ENCODE measurements around the gene GCNT2. TPM values are rescaled to one million over a fixed set of nuclear protein-coding genes. Genes with fewer than 3 reads are reported as not detected.
"Not testable (repeated sequence)": the region's sequence is repeated elsewhere in the genome, so short reads cannot be mapped to it uniquely, and the experiment has no call there.

The GCNT2 gene
- total RNA-seq, 1 donor from 2014 or later, result 17.2 TPM

GRCh38 chr6:10655508-10656055 lies 134.4 kb downstream of the GCNT2 start:
- no peaks in the 10 kb centered on the region for H3K9me3 ChIP-seq
- no peak for DNase-seq (ENCODE audit: extremely low spot score in 2 of 2)
- H3K27me3 ChIP-seq, result no peaks in the 10 kb centered on the region
- no peak for TF ChIP-seq POLR2A (IDR thresholded peaks at IDR 0.05)
- TF ChIP-seq POLR2AphosphoS5 (IDR thresholded peaks at IDR 0.05; ENCODE audit: insufficient read depth in 1 of 2, low read depth in 1 of 2), result no peak
- TF ChIP-seq CTCF (IDR thresholded peaks at IDR 0.05), result no peak
- no peak overlapping the region for H3K27ac ChIP-seq
- no peaks in the 10 kb centered on the region for H3K4me1 ChIP-seq
- intact Hi-C loops (cut with DNase I), result no loop called here
- no peaks in the 10 kb centered on the region for H3K36me3 ChIP-seq
- H3K4me3 ChIP-seq, result no peak overlapping the region

GRCh38 chr6:10658910-10659698 lies 138.0 kb downstream of the GCNT2 start:
- DNase-seq (ENCODE audit: extremely low spot score in 2 of 2), result no peak
- TF ChIP-seq CTCF (IDR thresholded peaks at IDR 0.05) (no peak), POLR2AphosphoS5 (IDR thresholded peaks at IDR 0.05; ENCODE audit: insufficient read depth in 1 of 2, low read depth in 1 of 2) (no peak), POLR2A (IDR thresholded peaks at IDR 0.05) (no peak)
- Histone ChIP-seq H3K9me3 (no peaks in the 10 kb centered on the region), H3K36me3 (no peaks in the 10 kb centered on the region), H3K27ac (no peak overlapping the region), H3K4me3 (peak overlapping the region in 1 of 2 donors; percentile 35), H3K27me3 (no peaks in the 10 kb centered on the region), H3K4me1 (no peaks in the 10 kb centered on the region)
- intact Hi-C loops (cut with DNase I), result no loop called here

GRCh38 chr6:10659699-10660348 lies 138.7 kb downstream of the GCNT2 start:
- H3K27ac ChIP-seq, result no peak overlapping the region
- no peaks in the 10 kb centered on the region for H3K36me3 ChIP-seq
- no peaks in the 10 kb centered on the region for H3K4me1 ChIP-seq
- H3K4me3 ChIP-seq, result peak overlapping the region in 1 of 2 donors; percentile 35
- DNase-seq (ENCODE audit: extremely low spot score in 2 of 2), result no peak
- intact Hi-C loops (cut with DNase I), result no loop called here
- no peaks in the 10 kb centered on the region for H3K27me3 ChIP-seq
- TF ChIP-seq POLR2A (IDR thresholded peaks at IDR 0.05), result no peak
- no peak for TF ChIP-seq POLR2AphosphoS5 (IDR thresholded peaks at IDR 0.05; ENCODE audit: insufficient read depth in 1 of 2, low read depth in 1 of 2)
- no peak for TF ChIP-seq CTCF (IDR thresholded peaks at IDR 0.05)
- no peaks in the 10 kb centered on the region for H3K9me3 ChIP-seq

GRCh38 chr6:10660431-10661191 lies 139.5 kb downstream of the GCNT2 start:
- H3K4me1 ChIP-seq; H3K9me3 ChIP-seq; H3K27me3 ChIP-seq; H3K27ac ChIP-seq; H3K4me3 ChIP-seq; H3K36me3 ChIP-seq; DNase-seq (ENCODE audit: extremely low spot score in 2 of 2); intact Hi-C loops (cut with DNase I): not testable (repeated sequence)

- no peak overlapping the region for H3K4me3 ChIP-seq
- H3K4me1 ChIP-seq, result no peaks in the 10 kb centered on the region
- no peaks in the 10 kb centered on the region for H3K36me3 ChIP-seq
- no peaks in the 10 kb centered on the region for H3K27me3 ChIP-seq
- no peaks in the 10 kb centered on the region for H3K9me3 ChIP-seq
- TF ChIP-seq POLR2AphosphoS5 (IDR thresholded peaks at IDR 0.05; ENCODE audit: insufficient read depth in 1 of 2, low read depth in 1 of 2), result no peak
- intact Hi-C loops (cut with DNase I), result no loop called here
- H3K27ac ChIP-seq, result no peak overlapping the region
- DNase-seq (ENCODE audit: extremely low spot score in 2 of 2), result no peak
Observed at GRCh38 chr6:10662207-10662606, 141.1 kb downstream of the GCNT2 start.
